Left ventricle myocardium superior (tissue), 1 donor: Measurements from ENCODE around the gene ANKEF1. TPM values are rescaled to one million over a fixed set of nuclear protein-coding genes. Genes with fewer than 3 reads are reported as not detected.

Experiments used
- ATAC-seq: fragments of 200-7000 bp; cut with Tn5 transposase; one replicate; pipeline ENCODE4 v1.9.1; 2020; ENCODE audit warnings: mild to moderate bottlenecking, moderate library complexity
- DNase-seq: peaks from one replicate; pipeline ENCODE4 v3.0.0-alpha.2; 2020
- intact Hi-C: fragments of 100-400 bp; cut with micrococcal nuclease; formaldehyde crosslinking; loops from one replicate; pipeline ENCODE4 v1.11.0; 2022
- total RNA-seq: library from RNA; stranded (reverse); fragmentation: NEBNext Ultra II Directional; extraction: Animal tissue kit (Norgen Biotek cat#: 25700); gene quantifications from one replicate; pipeline ENCODE4 v1.2.1, GENCODE V29; 2021
- donor health status: DM: no; HTN: yes; CAD: no; lungs with severe emphysema.

The ANKEF1 gene
- total RNA-seq, 1 donor from 2014 or later: 1.3 TPM

GRCh38 chr20:10076126-10077080 lies 41.6 kb downstream of the ANKEF1 start:
- ATAC-seq: peak; percentile 27
- intact Hi-C loops: no loop called here
- no peak for DNase-seq

GRCh38 chr20:10077081-10077471 lies 42.3 kb downstream of the ANKEF1 start:
- DNase-seq (no peak), ATAC-seq (no peak)
- intact Hi-C loops: no loop called here

DNA sequence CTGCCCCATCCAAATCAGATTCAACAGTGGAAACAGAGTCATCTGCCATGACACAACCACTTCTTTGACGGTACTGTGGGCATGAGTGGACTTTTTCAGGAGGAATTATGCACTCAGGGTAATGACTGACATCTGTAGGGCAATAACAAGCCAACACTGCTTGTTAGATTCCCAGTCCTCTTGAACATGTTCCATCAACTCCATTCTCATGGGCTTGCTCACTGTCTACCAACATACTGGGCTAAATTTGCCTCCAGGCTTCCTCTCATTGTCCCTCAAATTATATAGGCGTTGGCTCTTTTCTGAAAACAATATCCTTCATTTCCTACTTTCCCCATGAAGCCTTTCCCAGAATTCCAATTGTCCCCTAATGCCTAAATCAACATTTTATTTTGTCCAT lies 43.1 kb downstream of the ANKEF1 start:
- intact Hi-C loops: no loop called here
- DNase-seq (no peak), ATAC-seq (no peak)

DNA sequence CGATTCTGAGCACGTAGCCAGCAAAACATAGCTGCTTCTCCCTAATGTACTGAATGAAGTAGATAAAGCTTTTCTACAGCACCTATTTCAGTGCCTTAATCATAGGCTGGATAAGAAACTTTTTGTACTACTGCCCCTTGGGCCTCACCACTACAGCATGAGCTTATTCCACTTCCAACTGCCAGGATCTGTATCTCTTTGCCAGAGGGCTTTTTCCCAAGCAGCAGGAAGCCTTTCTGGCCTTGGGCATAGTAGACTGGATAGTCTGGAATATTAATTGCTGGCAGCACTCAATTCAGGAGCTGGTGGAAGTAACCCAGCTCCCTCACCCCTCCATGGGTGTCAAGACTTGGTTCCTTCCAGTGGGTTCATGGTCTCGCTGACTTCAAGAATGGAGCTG lies 43.6 kb downstream of the ANKEF1 start:
- intact Hi-C loops: no loop called here
- no peak for DNase-seq
- no peak for ATAC-seq

DNA sequence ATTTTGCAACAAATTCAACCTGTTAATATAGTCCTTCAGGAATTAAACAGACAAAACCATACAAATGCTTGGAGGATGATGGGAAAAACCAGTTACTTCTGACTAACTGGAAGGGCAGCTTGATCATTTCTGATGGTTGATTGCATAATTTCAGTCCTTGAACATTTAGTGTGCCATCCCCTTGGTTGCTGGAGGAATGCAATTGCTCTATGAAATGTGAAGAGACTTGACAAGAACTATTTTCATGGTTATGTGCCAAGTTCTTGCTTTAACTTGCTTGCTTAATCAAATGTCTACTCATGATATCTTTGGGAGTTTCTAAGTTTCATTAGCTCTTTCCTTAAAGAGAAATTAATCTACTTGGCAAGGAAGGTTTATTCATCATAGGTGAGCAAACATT lies 45.2 kb downstream of the ANKEF1 start:
- DNase-seq (no peak), ATAC-seq (no peak)
- intact Hi-C loops: no loop called here

DNA sequence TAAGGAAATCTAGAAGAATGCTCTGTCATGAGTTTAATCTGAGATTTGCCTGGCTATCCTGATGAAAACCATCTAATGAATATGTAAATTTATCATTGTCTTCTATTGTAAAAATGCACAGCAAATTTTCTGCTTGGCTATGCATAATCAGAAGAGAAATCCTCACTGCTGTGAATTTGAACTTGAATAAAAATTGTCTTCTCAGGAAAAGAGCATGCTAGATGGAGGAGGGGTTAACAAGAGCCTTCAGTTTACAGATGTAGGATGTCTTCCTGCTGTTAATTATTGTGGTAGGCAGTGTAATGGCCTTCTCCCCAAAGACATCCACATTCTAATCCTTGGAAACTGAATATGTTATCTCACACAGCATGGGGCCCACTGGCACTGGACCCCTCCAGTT lies 45.8 kb downstream of the ANKEF1 start:
- intact Hi-C loops: no loop called here
- no peak for ATAC-seq

DNA sequence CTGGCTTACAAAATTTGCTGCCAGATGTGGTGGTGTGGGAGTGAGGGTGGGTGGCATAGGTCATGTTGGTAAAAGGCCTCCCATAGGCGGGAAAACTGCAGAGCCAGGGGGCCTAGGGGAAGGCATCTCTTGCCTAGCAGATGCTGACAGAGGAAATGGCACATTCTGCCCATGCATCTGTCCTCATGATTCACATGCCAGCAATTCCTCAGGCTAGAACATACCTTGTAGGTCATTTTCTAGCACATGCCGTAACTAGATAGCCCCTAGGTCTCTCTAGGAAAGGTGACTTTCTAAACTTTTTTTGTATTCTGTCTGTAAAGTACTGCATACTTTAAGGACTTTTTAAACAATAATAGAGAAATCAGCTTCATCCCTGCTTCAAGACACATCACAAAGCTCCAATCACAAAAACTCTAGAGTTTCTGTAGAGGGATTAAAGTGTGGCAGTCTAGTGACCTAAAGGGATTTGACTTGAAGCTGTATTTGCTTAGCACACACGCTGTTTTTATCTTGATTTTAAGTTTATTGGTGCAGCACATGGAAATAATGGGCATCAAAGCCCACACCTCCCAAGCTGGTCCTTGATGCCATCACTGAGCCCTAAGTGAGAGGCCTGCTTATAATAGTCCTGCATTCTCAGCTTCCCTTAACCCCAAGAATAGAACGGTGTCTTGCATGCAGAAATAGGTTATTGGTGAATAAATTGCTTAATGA lies 55.2 kb downstream of the ANKEF1 start:
- intact Hi-C loops: loop anchor here (5.0 kb wide), 1 partner anchor 113 kb away; no protein-coding TSS in a partner anchor
- ATAC-seq: no peak
- DNase-seq: no peak

More for the DNA sequence above, 45.8 kb downstream of the ANKEF1 start:
- no peak for DNase-seq

GRCh38 chr20:10090588-10091166 lies 55.9 kb downstream of the ANKEF1 start:
- intact Hi-C loops: no loop called here
- peak; percentile 30 for DNase-seq
- peak; percentile 71 for ATAC-seq

DNA sequence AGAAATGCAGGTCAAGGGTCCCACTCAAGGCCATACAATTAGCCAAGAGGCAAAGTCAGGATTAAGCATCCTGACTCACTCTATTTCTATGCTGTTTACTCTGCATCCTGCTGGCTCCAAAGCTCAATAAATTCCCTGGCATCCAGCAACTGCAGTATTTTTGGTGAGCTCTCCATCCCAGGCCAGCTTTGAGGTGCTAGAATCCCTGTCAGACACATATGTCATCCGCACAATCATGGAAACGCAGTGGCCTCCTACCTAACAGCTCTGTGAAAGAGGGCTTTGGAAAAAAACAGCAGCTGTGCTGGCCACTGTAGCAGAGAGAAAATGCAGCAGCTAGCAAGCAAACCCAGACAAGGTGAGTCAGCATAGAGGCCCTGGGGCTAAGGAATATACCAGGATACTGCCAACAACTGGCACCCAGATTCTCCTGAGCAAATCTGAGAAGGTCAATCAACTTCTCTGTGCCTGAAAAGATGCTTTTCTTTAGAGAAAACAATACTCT lies 58.4 kb downstream of the ANKEF1 start:
- no peak for ATAC-seq

DNA sequence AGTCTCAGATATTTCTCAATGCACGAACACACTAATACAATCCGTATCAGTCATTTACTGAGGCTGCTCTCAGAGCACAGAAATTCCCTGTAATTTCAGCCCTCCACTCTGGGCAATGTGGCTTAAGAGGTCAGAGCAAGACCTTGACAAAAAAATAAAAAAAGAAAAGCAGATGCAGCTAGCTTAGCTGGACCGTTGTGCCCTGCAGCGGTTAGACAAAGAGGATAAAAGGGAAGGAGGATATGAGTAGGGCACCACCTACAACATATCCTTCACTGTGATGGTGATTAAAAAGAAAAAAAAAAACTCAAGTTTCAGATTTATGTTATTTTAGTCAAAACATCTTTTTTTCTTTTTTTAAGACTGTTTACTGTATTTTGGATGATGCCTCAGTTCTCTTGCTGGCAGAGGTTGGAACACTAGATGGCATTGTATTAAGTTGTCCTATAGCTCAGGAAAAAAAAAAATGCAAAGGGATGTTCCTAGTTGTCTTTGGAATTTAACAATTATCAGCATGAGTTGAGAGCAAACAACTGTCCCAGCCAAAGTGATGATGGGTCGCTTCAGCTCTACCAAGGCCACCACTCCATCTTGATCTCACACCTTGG lies 59.9 kb downstream of the ANKEF1 start:
- no peak for ATAC-seq
- no peak for DNase-seq
- intact Hi-C loops: no loop called here

More for the DNA sequence above, 58.4 kb downstream of the ANKEF1 start:
- no peak for DNase-seq
- intact Hi-C loops: no loop called here

DNA sequence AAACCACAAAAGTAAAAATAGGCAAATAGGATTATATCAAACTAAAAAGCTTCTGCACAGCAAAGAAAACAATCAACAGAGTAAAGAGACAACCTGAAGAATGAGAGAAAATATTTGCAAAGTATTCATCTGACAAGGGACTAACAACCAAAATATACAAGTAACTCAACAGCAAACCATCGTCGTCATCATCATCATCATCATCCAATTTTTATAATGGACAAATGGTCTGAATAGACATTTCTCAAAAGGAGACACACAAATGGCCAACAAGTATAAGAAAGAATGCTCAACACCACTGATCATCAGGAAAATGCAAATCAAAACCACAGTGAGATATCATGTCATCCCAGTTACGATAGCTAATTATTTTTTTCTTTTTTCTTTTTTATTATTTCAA lies 62.0 kb downstream of the ANKEF1 start:
- no peak for DNase-seq
- no peak for ATAC-seq
- intact Hi-C loops: no loop called here

DNA sequence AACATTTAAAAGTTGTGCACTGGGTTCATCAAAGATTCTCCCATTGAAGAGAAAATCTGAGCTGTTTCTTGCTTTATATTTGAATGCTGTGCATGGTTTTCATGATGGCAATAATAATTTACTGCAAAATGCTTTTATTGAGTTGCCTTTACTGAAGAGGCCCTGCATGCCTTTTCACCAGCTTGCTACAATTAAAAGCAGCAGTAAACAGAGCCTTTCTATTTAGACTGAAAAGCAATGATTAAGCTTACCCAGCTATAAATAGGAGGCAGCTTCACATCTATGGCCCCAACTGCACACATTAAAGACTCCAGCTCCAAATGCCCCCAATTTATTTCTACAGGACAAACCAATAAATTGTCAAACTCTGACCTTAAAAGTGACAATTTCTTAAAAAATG lies 70.3 kb downstream of the ANKEF1 start:
- DNase-seq (no peak), ATAC-seq (no peak)
- intact Hi-C loops: no loop called here

Other genes with a start within 250 kb of the ANKEF1 start
- gene PAK5, start 195.9 kb upstream of the ANKEF1 start, total RNA-seq: not detected
- gene SNAP25, start 183.8 kb downstream of the ANKEF1 start, total RNA-seq: 0.67 TPM